HEK293 (cell line): ENCODE results near the gene ALG12.

Experiments
- GLIS2 ChIP-seq: fragments of 450-650 bp; formaldehyde crosslinking; IDR thresholded peaks from 2 replicates; pipeline ENCODE4 v1.5.1; 2016; ENCODE audit warnings: missing biosample characterization, missing genetic modification characterization
- MYNN ChIP-seq: fragments of 450-650 bp; formaldehyde crosslinking; IDR thresholded peaks from 2 replicates; pipeline ENCODE4 v1.5.1; 2016; ENCODE audit warnings: missing biosample characterization, missing genetic modification characterization, borderline replicate concordance
- SP2 ChIP-seq: fragments of 450-650 bp; formaldehyde crosslinking; IDR thresholded peaks from 2 replicates; pipeline ENCODE4 v1.5.1; 2016; ENCODE audit warnings: missing biosample characterization, missing genetic modification characterization
- ZBTB8A ChIP-seq: fragments of 450-650 bp; formaldehyde crosslinking; IDR thresholded peaks from 2 replicates; pipeline ENCODE4 v1.5.1; 2016; ENCODE audit warnings: missing biosample characterization, missing genetic modification characterization
- ZNF274 ChIP-seq, 2 experiments: fragments of 200-500 bp in 1 of 2; fragments of 450-650 bp in 1 of 2; sonication (Bioruptor generic) in 1 of 2; formaldehyde crosslinking in 1 of 2; IDR thresholded peaks; 2 replicates each; pipeline versions ENCODE4 v1.5.1 to v1.6.1; 2014 to 2016; ENCODE audit warnings: borderline replicate concordance in 1 of 2, inconsistent platforms in 1 of 2, low read length in 1 of 2, missing biosample characterization in 1 of 2, missing genetic modification characterization in 1 of 2

- TF ChIP-seq ZBTB8A (tag by site-specific recombination) (peak; percentile 83), GLIS2 (tag by site-specific recombination) (peak; percentile 92; the same call in 1 of the 2 replicates), SP2 (tag by site-specific recombination) (peak; percentile 71), MYNN (no peak), ZNF274 (IDR thresholded peaks at IDR 0.05; ENCODE audit: low read length) (no peak), ZNF274 (tag by site-specific recombination; IDR thresholded peaks at IDR 0.05; ENCODE audit: borderline replicate concordance) (no peak)
Measured at GRCh38 chr22:49962012-49962750, 43.9 kb upstream of the ALG12 start.
